ENCODE data around the gene MAST1. TPM values are rescaled to one million over a fixed set of nuclear protein-coding genes. Genes with fewer than 3 reads are reported as not detected.
"Not testable (repeated sequence)": the region's sequence is repeated elsewhere in the genome, so short reads cannot be mapped to it uniquely, and the experiment has no call there.

The MAST1 gene
- total RNA-seq, 2 experiments from 2014 or later: 0.22 to 0.60 TPM

DNA sequence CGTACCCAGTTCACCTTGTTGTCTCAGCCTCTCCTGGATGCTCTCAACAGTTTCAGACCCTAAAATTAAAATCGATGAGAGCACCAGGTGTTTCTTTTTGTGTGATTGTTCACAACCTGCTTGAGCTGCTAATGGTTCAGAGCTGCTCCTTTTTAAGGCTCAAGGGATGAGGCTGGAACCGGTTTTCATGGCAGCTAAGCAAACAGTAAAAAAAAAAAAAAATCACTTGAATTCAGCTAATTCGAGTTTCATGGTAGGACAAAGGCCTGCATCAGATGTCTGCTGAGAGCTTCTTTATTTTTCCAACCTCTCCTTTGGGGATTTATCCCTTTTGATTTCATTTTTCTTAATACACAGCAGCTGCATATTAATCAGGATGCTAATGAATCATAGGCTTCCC, 74.3 kb downstream of the MAST1 start:
- DNase-seq: no peak
- H3K27me3 ChIP-seq (ENCODE audit: control insufficient read depth in 1 of 2, insufficient read depth in 2 of 2, low read length in 2 of 2): no peaks in the 10 kb centered on the region
- no peak overlapping the region for H3K4me3 ChIP-seq (ENCODE audit: low read length)
- H3K36me3 ChIP-seq (ENCODE audit: insufficient read depth, low read length): no peaks in the 10 kb centered on the region
- CTCF ChIA-PET: interaction anchor here (0.6 kb wide), 1 partner anchor 365 kb away, joined by 3 read pairs; no protein-coding TSS in a partner anchor
- Mint-ChIP-seq H3K4me1 (ENCODE audit: low read depth) (peaks cover 27% of the 10 kb centered on the region), H3K27me3 (no peaks in the 10 kb centered on the region), H3K9me3 (no peaks in the 10 kb centered on the region), H3K4me3 (no peak overlapping the region), H3K27ac (no peak overlapping the region), H3K36me3 (ENCODE audit: low read depth) (no peaks in the 10 kb centered on the region)
- no peak overlapping the region for H3K27ac ChIP-seq (ENCODE audit: low read depth in 1 of 2, low read length in 2 of 2)
- H3K4me1 ChIP-seq (ENCODE audit: insufficient read depth, low read length): peaks cover 23% of the 10 kb centered on the region
- POLR2A ChIA-PET: interaction anchor here (2.6 to 4.8 kb wide), 3 partner anchors 20 to 26 kb away, joined by 18 to 47 read pairs (median 24); partner anchors contain the start of genes CALR, FARSA and GCDH
- no peak for ATAC-seq (ENCODE audit: poor library complexity)
- H3K9me3 ChIP-seq (ENCODE audit: control insufficient read depth in 1 of 2, insufficient read depth in 1 of 2, low read length in 2 of 2): no peaks in the 10 kb centered on the region
- TF ChIP-seq, protein P1, sequence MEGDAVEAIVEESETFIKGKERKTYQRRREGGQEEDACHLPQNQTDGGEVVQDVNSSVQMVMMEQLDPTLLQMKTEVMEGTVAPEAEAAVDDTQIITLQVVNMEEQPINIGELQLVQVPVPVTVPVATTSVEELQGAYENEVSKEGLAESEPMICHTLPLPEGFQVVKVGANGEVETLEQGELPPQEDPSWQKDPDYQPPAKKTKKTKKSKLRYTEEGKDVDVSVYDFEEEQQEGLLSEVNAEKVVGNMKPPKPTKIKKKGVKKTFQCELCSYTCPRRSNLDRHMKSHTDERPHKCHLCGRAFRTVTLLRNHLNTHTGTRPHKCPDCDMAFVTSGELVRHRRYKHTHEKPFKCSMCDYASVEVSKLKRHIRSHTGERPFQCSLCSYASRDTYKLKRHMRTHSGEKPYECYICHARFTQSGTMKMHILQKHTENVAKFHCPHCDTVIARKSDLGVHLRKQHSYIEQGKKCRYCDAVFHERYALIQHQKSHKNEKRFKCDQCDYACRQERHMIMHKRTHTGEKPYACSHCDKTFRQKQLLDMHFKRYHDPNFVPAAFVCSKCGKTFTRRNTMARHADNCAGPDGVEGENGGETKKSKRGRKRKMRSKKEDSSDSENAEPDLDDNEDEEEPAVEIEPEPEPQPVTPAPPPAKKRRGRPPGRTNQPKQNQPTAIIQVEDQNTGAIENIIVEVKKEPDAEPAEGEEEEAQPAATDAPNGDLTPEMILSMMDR (IDR thresholded peaks at IDR 0.05): no peak
- intact Hi-C loops (cut with DNase I, micrococcal nuclease): loop anchor here in 1 of 2 experiments (2.0 kb wide), 1 partner anchor 20 kb away; no protein-coding TSS in a partner anchor

DNA sequence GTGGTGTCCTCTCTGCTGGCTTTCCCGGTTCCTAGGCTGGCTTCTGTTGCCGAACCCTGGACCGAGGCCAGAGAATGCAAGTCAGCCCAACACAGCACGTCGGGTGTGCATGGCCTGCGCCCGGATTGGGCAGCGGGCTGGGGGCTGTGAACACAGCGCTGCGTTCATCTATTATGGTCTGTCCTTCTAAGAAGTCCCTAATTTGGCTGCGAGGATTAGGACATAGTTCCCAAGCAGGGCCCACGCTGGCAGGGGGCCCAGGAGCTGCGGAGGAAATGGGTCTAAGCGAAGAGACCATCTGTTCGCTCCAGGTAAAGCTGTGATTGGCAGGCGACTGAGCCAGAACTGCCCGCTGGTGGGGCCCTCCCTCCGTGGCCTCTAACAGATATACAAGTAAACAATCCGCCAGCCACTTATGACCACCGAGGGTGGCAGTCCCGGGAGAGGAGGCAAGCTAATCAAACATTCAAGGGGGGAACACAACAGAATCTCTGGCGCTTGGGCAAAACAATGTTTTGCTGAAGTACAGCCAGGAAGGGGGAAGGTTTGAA, 74.8 kb downstream of the MAST1 start:
- Histone ChIP-seq H3K4me3 (ENCODE audit: low read length) (no peak overlapping the region), H3K36me3 (ENCODE audit: insufficient read depth, low read length) (no peaks in the 10 kb centered on the region), H3K4me1 (ENCODE audit: insufficient read depth, low read length) (peaks cover 23% of the 10 kb centered on the region), H3K27me3 (ENCODE audit: control insufficient read depth in 1 of 2, insufficient read depth in 2 of 2, low read length in 2 of 2) (no peaks in the 10 kb centered on the region), H3K9me3 (ENCODE audit: control insufficient read depth in 1 of 2, insufficient read depth in 1 of 2, low read length in 2 of 2) (no peaks in the 10 kb centered on the region), H3K27ac (ENCODE audit: low read depth in 1 of 2, low read length in 2 of 2) (no peak overlapping the region)
- H3K4me1 Mint-ChIP-seq (ENCODE audit: low read depth): peaks cover 27% of the 10 kb centered on the region
- H3K4me3 Mint-ChIP-seq: no peak overlapping the region
- H3K27ac Mint-ChIP-seq: peak overlapping the region; percentile 91
- H3K9me3 Mint-ChIP-seq: no peaks in the 10 kb centered on the region
- no peaks in the 10 kb centered on the region for H3K36me3 Mint-ChIP-seq (ENCODE audit: low read depth)
- ChIA-PET CTCF (interaction anchor here (1.7 kb wide), 1 partner anchor 52 kb away, joined by 5 read pairs; no protein-coding TSS in a partner anchor), POLR2A (interaction anchor here (0.6 to 4.8 kb wide), 7 partner anchors 9 to 1076 kb away, joined by 3 to 47 read pairs (median 12); partner anchors contain the start of genes CALR, FARSA and GCDH)
- intact Hi-C loops (cut with DNase I, micrococcal nuclease): loop anchor here in 1 of 2 experiments (2.0 kb wide), 1 partner anchor 20 kb away; no protein-coding TSS in a partner anchor
- no peak for ATAC-seq (ENCODE audit: poor library complexity)
- H3K27me3 Mint-ChIP-seq: no peaks in the 10 kb centered on the region
- DNase-seq: no peak
- TF ChIP-seq, protein P1 (IDR thresholded peaks at IDR 0.05): no peak

DNA sequence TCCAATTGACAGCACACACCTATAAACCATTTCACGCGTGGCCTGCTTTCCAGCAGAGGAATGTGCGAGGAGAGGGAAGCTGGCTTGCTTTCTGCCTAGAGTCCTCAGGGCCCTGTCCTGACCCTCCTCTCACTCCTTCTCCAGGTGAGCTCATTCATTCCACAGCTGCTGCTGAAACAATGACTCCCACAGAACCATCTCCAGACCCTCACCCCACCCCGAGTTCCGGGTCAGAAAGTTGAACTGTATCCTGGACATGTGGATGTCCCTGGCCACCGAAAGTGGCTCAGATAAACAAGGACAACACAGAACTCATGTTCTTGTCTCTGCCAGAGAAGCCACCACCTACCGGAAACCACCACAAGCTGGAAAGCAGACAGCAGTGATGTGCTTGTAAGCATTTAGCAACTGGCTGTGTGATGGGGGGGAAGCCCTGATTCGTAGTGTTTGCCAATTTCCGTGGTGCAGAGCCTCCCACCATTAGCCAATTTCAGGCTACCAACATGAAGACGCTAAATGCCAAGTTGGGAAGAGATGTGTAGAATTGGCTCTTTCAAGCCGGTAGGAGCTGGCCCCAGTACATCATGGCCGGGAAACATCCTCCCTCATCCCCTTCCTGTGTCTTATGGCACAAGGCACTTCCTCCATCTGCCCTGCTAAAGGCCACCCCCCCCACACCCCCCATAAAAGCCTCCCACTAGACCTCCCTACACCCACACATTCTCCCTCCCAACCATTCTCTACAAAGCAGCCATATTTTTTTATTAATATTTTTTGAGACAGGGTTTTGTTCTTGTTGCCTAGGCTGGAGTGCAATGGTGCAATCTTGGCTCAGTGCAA, 75.8 kb downstream of the MAST1 start:
- H3K4me1 Mint-ChIP-seq (ENCODE audit: low read depth): peaks cover 31% of the 10 kb centered on the region
- peaks cover 33% of the 10 kb centered on the region for H3K4me1 ChIP-seq (ENCODE audit: insufficient read depth, low read length)
- no peaks in the 10 kb centered on the region for H3K9me3 Mint-ChIP-seq
- ChIA-PET POLR2A (interaction anchor here (0.6 to 4.8 kb wide), 8 partner anchors 10 to 1075 kb away, joined by 3 to 47 read pairs (median 10); partner anchors contain the start of genes CALR, FARSA and GCDH), CTCF (interaction anchor here (0.9 to 1.7 kb wide), 3 partner anchors 23 to 51 kb away, joined by 4 to 5 read pairs (median 4); partner anchors contain the start of gene GCDH)
- H3K27ac ChIP-seq (ENCODE audit: low read depth in 1 of 2, low read length in 2 of 2): peak overlapping the region; percentile 28 to 55
- H3K27me3 Mint-ChIP-seq: no peaks in the 10 kb centered on the region
- H3K36me3 ChIP-seq (ENCODE audit: insufficient read depth, low read length): no peaks in the 10 kb centered on the region
- no peaks in the 10 kb centered on the region for H3K27me3 ChIP-seq (ENCODE audit: control insufficient read depth in 1 of 2, insufficient read depth in 2 of 2, low read length in 2 of 2)
- DNase-seq (peak; percentile 41 to 80 (median 60)), ATAC-seq (ENCODE audit: poor library complexity) (peak; percentile 93)
- intact Hi-C loops (cut with DNase I, micrococcal nuclease): loop anchor here (1.0 to 2.0 kb wide), 2 partner anchors 21 to 24 kb away; no protein-coding TSS in a partner anchor
- H3K4me3 Mint-ChIP-seq: peak overlapping the region; percentile 72
- H3K9me3 ChIP-seq (ENCODE audit: control insufficient read depth in 1 of 2, insufficient read depth in 1 of 2, low read length in 2 of 2): no peaks in the 10 kb centered on the region
- peak overlapping the region; percentile 91 for H3K27ac Mint-ChIP-seq
- H3K4me3 ChIP-seq (ENCODE audit: low read length): peak overlapping the region; percentile 24
- TF ChIP-seq, protein P1 (IDR thresholded peaks at IDR 0.05): no peak
- H3K36me3 Mint-ChIP-seq (ENCODE audit: low read depth): peaks cover 2% of the 10 kb centered on the region

DNA sequence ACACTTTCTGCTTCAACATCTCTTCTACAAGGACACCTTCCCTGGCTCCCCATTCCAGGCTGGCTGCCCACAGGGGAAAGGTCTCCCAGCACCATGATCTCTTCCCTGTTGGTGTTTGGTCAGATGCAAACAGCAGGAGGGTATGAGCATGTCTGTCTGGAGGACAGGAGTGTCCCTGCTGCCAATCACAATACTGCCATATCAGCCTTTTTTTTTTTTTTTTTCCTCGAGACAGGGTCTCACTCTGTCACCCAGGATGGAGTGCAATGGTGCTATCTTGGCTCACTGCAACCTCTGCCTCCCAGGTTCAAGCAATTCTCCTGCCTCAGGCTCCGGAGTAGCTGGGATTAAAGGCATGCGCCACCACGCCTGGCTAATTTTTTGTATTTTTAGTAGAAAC, 77.5 kb downstream of the MAST1 start:
- H3K36me3 Mint-ChIP-seq (ENCODE audit: low read depth); intact Hi-C loops (cut with DNase I, micrococcal nuclease); H3K4me3 Mint-ChIP-seq; H3K27ac ChIP-seq (ENCODE audit: low read depth in 1 of 2, low read length in 2 of 2); DNase-seq; H3K9me3 ChIP-seq (ENCODE audit: control insufficient read depth in 1 of 2, insufficient read depth in 1 of 2, low read length in 2 of 2); H3K36me3 ChIP-seq (ENCODE audit: insufficient read depth, low read length); H3K4me3 ChIP-seq (ENCODE audit: low read length); H3K9me3 Mint-ChIP-seq; H3K27me3 ChIP-seq (ENCODE audit: control insufficient read depth in 1 of 2, insufficient read depth in 2 of 2, low read length in 2 of 2); ATAC-seq (ENCODE audit: poor library complexity); H3K27me3 Mint-ChIP-seq: not testable (repeated sequence)
- POLR2A ChIA-PET: interaction anchor here (4.0 to 4.8 kb wide), 2 partner anchors 23 to 25 kb away, joined by 24 to 47 read pairs; partner anchors contain the start of genes CALR and GCDH
- CTCF ChIA-PET: interaction anchor here (1.4 kb wide), 1 partner anchor 50 kb away, joined by 3 read pairs; no protein-coding TSS in a partner anchor
- peaks cover 40% of the 10 kb centered on the region for H3K4me1 ChIP-seq (ENCODE audit: insufficient read depth, low read length)
- Mint-ChIP-seq H3K4me1 (ENCODE audit: low read depth) (peaks cover 34% of the 10 kb centered on the region), H3K27ac (peak overlapping the region; percentile 91)
